ENCODE measurements around the gene PIK3C3.
A peak's percentile ranks its signal among the peaks of the same experiment; 100 is the strongest.
"Not testable (repeated sequence)": the region's sequence is repeated elsewhere in the genome, so short reads cannot be mapped to it uniquely, and the experiment has no call there.

The PIK3C3 gene

DNA sequence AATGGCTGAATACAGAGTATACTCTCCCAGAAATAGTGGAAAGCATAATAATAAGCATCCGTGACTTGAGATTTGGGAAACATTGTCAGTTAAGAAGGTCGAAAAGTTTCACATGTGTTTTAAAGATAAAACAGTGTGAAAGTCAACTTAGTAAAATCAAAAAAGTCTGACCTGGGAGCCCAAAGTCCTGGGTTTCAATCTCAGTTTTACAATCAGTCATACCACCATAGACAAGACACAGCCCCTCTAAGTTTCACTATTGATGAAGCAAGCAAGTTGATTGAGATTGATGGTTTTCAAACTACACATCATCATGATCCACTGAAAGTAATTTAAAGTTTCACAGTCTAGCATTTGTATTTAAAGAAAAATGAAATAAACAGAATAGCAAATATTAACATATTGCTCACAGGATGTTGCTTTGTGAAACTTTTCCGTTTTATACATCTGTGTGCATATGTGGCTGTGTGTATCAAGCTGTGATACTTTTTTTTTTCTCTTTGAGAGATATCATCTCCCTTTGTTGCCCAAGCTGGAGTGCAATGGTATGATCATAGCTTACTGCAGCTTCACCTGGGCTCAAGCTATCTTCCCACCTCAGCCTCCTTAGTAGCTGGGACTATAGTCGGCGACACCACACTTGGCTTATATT lies 71.1 kb downstream of the PIK3C3 start:
- DNase-seq: no peak

DNA sequence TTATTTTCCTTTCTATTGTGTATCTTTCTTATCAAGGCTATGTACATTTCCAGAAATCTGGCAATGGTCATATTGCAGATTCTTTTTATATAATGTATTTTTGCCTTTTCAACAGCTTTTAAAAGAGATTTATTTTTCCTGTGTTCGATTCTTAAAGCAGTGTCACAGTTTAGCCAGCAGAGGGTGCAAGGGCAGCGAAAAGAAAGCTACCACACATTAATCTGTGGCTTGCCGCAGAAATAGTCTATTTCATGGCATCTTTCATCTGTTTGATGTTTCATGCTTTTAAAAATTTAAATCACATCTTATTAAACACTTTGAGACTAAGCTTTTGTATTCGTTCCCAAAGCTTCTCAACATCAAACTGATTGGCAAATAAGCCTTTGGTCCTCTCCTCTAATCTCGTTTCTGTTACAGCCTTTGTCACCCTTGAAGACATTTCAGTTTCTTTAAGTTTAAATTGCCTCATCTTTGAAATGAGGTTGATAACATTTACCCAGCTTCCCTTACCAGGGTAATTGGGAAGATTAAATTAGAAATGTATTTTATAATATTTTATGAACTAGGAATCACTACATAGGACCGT lies 73.3 kb downstream of the PIK3C3 start:
- DNase-seq: peak; percentile 20

DNA sequence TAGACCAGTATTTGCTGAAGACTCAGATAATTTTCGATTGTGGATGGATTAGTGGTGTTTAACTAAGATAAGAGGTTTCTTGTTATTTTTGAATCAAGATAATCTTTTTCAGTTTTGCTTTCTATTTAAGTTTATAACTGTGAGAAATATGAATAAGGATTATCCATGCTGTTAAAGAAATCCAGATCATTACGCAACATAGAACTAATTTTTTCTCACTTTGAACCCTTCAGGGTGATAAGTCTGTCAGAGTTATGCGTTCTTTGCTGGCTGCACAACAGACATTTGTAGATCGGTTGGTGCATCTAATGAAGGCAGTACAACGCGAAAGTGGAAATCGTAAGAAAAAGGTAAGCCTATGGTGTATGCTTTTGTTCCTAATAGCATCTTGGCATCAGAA lies 74.1 kb downstream of the PIK3C3 start:
- no peak for DNase-seq

DNA sequence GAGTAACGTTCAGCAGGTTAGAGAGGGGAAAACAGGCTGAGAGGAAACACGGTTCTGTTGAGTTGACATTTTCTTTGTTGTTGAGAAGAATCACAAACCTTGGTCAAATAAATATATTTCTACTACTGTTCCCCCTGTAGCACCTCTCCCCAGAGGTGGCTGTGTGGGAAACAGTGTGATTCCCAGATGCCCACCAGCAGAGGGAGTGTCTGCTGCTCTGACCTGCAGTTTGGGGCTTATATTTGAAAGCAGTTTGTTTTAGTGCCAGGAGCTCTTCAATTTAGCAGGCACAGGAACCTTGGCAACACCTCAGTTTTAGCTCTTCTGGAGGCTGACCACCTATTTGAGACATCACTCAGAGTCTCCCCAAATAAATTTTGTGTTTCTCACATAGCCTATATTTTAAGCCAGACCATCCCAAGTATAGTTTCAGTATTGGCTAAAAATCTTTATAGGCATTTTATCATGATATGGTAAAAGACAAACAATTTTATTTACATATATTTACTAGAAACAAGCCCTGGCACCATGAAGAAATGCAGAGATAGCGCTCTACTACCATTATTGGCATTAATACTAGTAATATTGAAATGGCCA lies 75.7 kb downstream of the PIK3C3 start:
- no peak for DNase-seq

DNA sequence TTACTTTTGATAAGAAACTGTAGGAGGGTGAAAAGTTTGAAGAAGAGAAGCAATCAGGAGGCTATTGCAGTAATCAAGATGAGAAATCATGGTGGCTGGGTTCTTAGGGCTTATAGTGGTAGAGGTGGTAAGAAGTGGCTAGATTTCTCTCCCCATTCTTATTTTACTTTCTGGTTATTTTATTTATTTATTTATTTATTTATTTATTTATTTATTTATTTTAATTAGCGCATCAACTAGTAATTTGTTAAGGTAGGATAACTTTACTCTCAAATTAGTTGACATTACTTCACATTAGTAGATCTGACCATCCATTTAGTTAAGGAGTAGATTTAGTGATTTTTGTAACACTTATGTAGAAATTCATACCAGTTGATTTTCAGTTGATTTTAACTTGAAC lies 77.4 kb downstream of the PIK3C3 start:
- DNase-seq: no peak

DNA sequence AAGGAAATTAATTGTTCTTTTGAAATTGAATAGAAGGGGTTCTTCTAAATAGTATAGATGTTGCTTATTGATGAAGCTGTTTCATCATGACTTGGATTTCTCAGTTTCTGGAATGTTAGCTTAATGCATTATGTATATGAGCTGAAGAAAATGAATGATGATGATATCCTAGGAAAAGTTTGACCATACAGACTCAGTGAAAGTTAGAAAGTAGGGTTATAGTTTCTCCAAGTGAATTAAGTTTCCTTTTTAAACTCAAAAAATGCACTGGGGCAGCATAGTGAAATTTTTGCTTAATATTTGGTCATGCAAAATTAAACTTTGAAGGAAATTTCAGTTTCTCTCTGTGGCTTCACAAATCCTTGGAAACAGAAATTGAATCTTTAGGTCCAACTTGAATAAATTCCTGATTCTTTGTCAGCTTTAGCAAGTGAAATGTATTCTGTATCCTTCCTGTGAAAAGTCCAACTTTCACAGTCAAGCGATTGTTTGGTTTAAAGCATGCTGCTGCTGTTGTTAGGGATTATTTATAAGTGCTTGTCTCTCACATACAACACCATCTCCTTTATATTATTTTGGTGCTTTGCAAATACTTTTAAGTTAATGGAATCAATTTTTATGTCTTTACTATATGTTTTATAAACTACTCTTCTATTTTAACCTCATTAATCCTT lies 78.2 kb downstream of the PIK3C3 start:
- DNase-seq: no peak

DNA sequence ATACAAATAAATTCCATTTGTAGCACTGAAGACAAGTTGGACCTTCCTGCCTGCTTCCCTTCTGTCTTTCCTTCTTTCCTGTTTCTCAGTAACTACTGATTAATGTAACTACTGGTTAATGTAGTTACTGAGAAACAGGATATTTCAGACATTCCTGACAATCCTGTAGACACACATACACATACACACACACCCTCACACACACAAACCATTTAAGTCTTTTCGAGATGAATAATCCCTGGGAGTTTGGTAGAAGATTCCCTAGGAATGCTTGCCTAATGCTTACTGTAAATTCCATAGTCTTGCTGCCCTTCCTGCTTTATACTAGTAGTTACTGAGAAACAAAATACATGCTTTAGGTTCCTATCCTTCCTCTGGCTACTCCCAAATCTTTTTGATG lies 83.9 kb downstream of the PIK3C3 start:
- no peak for DNase-seq

- no peak for DNase-seq
Measured at GRCh38 chr18:42039396-42039795, 84.4 kb downstream of the PIK3C3 start.

- DNase-seq: no peak
Measured at GRCh38 chr18:42041793-42042192, 86.8 kb downstream of the PIK3C3 start.

DNA sequence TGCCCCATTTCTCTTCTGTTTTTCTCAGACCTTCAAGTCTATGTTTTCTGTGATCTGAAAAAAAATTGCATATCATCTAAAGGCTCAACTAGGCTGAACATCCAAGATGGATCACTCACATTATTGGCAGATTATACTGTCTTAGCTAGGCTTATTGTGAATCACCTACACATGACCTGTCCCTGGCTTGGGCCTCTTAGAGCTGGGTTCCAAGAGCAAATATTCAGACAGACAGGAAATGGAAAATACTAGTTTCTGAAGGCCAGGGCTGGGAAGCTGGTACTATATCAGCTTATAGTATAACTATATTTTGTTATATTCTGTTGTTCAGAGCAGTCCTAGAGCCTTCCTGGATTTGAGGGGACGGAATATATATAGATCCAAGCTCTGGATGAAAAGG lies 90.3 kb downstream of the PIK3C3 start:
- no peak for DNase-seq

DNA sequence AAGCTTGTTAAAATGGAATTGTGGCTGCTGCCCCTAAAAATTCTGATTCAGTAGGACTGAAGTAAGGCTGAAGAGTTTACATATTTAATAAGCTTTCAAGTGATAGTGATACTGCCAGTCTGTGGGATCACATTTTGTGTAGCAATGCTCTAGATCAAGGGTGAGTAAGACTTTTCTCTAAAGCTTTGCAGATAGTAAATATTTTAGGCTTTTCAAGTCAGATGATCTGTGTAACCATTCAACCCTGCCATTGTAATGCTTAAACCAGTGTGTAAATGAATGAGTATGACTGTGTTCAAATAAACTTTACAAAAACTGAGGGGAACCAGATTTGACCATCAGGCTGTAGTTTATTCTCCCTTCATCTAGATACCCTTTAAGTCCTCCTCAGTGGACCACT lies 92.7 kb downstream of the PIK3C3 start:
- no peak for DNase-seq

- no peak for DNase-seq
Measured at GRCh38 chr18:42048158-42048557, 93.1 kb downstream of the PIK3C3 start.

GRCh38 chr18:42049536-42049935 lies 94.5 kb downstream of the PIK3C3 start:
- DNase-seq: not testable (repeated sequence)

DNA sequence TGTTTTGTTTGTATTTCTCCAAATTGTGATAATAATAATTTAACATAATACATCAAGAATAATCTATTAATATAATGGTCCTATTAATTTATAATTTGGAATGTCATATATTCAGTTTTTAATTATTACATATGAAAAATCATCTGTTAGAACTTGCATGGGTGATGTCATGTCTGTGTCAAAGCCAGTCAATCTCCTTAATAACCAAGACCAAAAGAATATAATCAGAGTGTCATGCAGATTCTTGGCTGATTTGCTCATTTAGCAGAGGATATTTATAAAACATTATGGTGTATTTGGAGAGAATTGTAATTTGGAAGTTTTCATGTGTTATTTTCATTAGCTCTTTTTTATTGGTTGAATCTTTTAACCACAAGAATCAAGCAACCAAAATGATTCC lies 96.4 kb downstream of the PIK3C3 start:
- no peak for DNase-seq

GRCh38 chr18:42052122-42052708 lies 97.2 kb downstream of the PIK3C3 start:
- no peak for DNase-seq

- DNase-seq: peak; percentile 58
Measured at GRCh38 chr18:42053188-42053781, 98.3 kb downstream of the PIK3C3 start.

GRCh38 chr18:42064109-42064508 lies 109.1 kb downstream of the PIK3C3 start:
- no peak for DNase-seq

- no peak for DNase-seq
Measured at GRCh38 chr18:42067518-42067917, 112.5 kb downstream of the PIK3C3 start.

- DNase-seq: no peak
Measured at GRCh38 chr18:42068030-42068429, 113.0 kb downstream of the PIK3C3 start.

- no peak for DNase-seq
Measured at GRCh38 chr18:42069036-42069435, 114.0 kb downstream of the PIK3C3 start.

GRCh38 chr18:42072407-42072806 lies 117.4 kb downstream of the PIK3C3 start:
- no peak for DNase-seq

- no peak for DNase-seq
Measured at GRCh38 chr18:42074704-42075103, 119.7 kb downstream of the PIK3C3 start.

GRCh38 chr18:42078711-42079110 lies 123.7 kb downstream of the PIK3C3 start:
- no peak for DNase-seq
